HUES48 (cell line): ENCODE data around the gene PPP1R12B.
"Not testable (repeated sequence)": the region's sequence is repeated elsewhere in the genome, so short reads cannot be mapped to it uniquely, and the experiment has no call there.

ENCODE experiments used
- H3K27ac ChIP-seq: one replicate; pipeline ENCODE4 v1.7.0; 2013; ENCODE audit warnings: low read depth, low read length, inconsistent platforms
- H3K27me3 ChIP-seq: 2 replicates; pipeline ENCODE4 v1.6.1; 2013; ENCODE audit warnings: mild to moderate bottlenecking, low read length; ENCODE audit not compliant: control insufficient read depth, insufficient read depth
- H3K36me3 ChIP-seq: 2 replicates; pipeline ENCODE4 v1.6.1; 2013; ENCODE audit warnings: low read length; ENCODE audit not compliant: control insufficient read depth, insufficient read depth
- H3K4me1 ChIP-seq: 2 replicates; pipeline ENCODE4 v1.6.1; 2013; ENCODE audit warnings: mild to moderate bottlenecking, low read length; ENCODE audit not compliant: control insufficient read depth, insufficient read depth
- H3K4me3 ChIP-seq: 2 replicates; pipeline ENCODE4 v1.5.1; 2013; ENCODE audit warnings: mild to moderate bottlenecking, low read depth, low read length
- H3K9ac ChIP-seq: 2 replicates; pipeline ENCODE4 v1.6.1; 2013; ENCODE audit warnings: mild to moderate bottlenecking, low read depth, low read length, moderate library complexity
- H3K9me3 ChIP-seq: 2 replicates; pipeline ENCODE4 v1.6.1; 2013; ENCODE audit warnings: low read length; ENCODE audit not compliant: control insufficient read depth, insufficient read depth

Gene PPP1R12B

GRCh38 chr1:202627841-202628565 is 279.5 kb downstream of the PPP1R12B start:
- no peaks in the 10 kb centered on the region for H3K36me3 ChIP-seq
- no peak overlapping the region for H3K4me3 ChIP-seq
- no peaks in the 10 kb centered on the region for H3K27me3 ChIP-seq
- no peaks in the 10 kb centered on the region; the same call in 1 of the 2 replicates for H3K4me1 ChIP-seq
- no peak overlapping the region for H3K27ac ChIP-seq
- H3K9ac ChIP-seq = no peak overlapping the region
- no peaks in the 10 kb centered on the region for H3K9me3 ChIP-seq

DNA sequence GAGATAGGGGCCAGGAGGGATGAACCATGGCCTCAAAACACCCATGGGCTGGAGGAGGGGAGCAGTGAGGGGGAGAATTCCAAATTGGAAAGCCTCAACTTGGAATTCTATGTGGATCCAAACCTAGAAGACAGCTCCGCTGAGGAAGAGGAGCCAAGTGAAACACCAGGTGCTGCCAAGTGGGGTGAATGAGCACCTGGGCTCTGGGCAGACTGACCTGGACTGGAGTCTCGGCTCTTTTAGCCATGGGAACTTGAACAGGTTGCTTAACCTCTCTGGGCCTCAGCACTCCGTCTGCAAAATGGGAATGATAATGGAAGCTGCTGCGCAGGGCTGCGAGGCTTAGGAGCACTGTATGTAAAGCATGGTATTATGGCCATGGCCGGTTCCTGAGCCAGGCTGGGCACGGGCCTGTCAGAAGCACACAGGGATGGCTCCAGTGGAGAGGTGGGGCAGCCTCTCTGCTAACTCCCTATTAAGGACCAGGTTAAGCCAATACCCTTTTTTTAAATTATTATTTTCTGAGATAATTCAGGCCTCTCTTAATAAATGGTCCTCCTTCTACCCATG is 280.2 kb downstream of the PPP1R12B start:
- H3K27ac ChIP-seq = no peak overlapping the region

DNA sequence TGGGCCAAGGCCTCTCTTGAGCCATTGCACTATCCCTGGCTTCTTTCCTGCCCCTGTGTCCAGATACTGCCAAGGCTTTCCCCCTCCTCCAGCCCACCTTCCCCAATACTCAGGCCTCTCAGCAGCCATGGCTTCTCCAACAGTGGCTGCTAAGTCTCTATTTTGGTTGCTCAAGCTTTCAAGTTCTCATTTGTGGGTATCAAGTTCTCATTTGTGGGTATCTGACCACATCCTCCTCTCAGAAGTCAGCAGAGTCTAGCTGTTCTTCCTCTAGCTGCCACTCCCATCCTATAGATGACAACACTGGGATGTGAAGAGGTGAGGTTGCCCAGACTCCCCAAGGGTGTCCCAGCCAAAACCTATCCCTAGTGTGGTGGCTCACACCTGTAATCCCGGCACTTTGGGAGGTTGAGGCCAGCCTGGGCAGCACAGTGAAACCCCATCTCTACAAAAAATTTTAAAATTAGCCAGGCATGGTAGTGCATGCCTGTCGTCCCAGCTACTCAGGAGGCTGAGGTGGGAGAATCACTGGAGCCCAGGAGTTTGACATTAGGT is 280.8 kb downstream of the PPP1R12B start:
- not testable (repeated sequence) for H3K27me3 ChIP-seq, H3K9me3 ChIP-seq, H3K4me1 ChIP-seq, H3K4me3 ChIP-seq, H3K36me3 ChIP-seq, H3K27ac ChIP-seq, H3K9ac ChIP-seq

More for the DNA sequence above, 280.2 kb downstream of the PPP1R12B start:
- H3K4me1 ChIP-seq = no peaks in the 10 kb centered on the region
- no peaks in the 10 kb centered on the region for H3K9me3 ChIP-seq
- no peak overlapping the region for H3K9ac ChIP-seq
- no peaks in the 10 kb centered on the region for H3K27me3 ChIP-seq
- no peak overlapping the region for H3K4me3 ChIP-seq
- no peaks in the 10 kb centered on the region for H3K36me3 ChIP-seq

DNA sequence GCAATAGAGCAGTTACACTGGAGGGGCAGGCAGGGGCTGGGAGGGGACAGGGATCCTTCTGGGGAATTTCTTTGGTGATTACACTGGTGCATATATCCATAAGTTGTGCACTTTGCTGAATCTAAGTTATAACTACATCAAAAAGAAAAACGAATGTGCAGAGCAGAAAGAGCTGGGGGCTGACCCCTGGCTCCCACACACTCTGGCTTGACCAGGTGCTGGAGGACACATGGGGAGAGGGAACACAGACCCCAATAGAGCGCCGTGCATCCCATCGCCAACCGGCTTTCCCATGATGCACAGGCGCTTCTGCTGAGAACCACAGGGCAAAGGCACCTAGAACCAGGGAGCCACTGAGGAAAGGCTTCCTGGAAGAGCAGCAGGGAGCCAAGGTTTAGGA is 281.6 kb downstream of the PPP1R12B start:
- not testable (repeated sequence) for H3K36me3 ChIP-seq, H3K9ac ChIP-seq, H3K4me3 ChIP-seq, H3K9me3 ChIP-seq, H3K27me3 ChIP-seq, H3K4me1 ChIP-seq, H3K27ac ChIP-seq

- H3K36me3 ChIP-seq = no peaks in the 10 kb centered on the region
- no peak overlapping the region for H3K9ac ChIP-seq
- H3K9me3 ChIP-seq = no peaks in the 10 kb centered on the region
- no peak overlapping the region for H3K4me3 ChIP-seq
- H3K27me3 ChIP-seq = no peaks in the 10 kb centered on the region
- H3K27ac ChIP-seq = no peak overlapping the region
- H3K4me1 ChIP-seq = no peaks in the 10 kb centered on the region
Observed at GRCh38 chr1:202630541-202630940, 282.0 kb downstream of the PPP1R12B start.

GRCh38 chr1:202631076-202631923 is 282.8 kb downstream of the PPP1R12B start:
- no peak overlapping the region for H3K27ac ChIP-seq
- H3K27me3 ChIP-seq = no peaks in the 10 kb centered on the region
- no peaks in the 10 kb centered on the region for H3K36me3 ChIP-seq
- H3K4me1 ChIP-seq = no peaks in the 10 kb centered on the region
- H3K9ac ChIP-seq = no peak overlapping the region
- H3K9me3 ChIP-seq = no peaks in the 10 kb centered on the region
- H3K4me3 ChIP-seq = no peak overlapping the region

DNA sequence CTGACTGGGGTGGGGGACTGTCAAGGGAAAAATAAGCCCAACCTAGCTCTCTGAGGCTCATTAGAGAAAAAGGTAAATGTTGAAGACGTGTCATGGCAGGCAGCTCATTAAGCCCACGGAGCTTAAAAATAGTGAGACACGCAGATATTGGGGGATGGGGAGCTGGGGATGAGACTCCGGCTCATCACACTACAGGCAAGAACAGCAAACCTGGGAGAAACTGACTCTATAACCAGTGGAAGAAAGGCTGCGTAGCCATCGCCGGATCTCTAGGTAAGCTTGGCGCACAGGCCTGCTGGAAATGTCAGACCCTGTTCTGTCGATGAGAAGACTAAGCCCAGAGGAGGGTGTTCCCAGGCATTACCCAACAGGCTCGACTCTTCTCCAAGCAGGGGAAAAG is 283.7 kb downstream of the PPP1R12B start:
- no peak overlapping the region for H3K4me3 ChIP-seq
- no peak overlapping the region for H3K9ac ChIP-seq
- H3K27ac ChIP-seq = no peak overlapping the region
- peaks cover 2% of the 10 kb centered on the region; the same call in 1 of the 2 replicates for H3K4me1 ChIP-seq
- H3K36me3 ChIP-seq = no peaks in the 10 kb centered on the region
- no peaks in the 10 kb centered on the region for H3K27me3 ChIP-seq
- H3K9me3 ChIP-seq = no peaks in the 10 kb centered on the region

DNA sequence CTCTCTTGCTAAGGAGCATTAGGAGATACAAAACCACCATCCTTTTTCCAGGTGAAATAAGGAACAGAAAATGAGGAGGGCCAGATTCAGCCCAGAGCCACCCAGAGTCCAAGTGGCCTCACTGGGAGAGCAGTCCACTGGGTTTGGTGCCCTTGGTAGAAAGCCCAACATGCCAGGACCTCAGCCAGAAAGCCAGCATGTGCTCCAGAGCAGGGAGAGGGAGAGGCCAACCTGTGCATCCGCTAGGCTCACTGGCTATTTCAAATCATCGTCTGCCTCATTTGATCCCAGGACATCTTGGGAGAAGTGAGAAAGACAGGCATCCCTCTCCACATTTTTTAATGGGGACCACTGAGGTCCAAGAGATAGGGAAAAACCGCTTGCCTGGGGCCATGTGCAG is 287.7 kb downstream of the PPP1R12B start:
- not testable (repeated sequence) for H3K4me3 ChIP-seq, H3K36me3 ChIP-seq, H3K27me3 ChIP-seq, H3K27ac ChIP-seq, H3K9ac ChIP-seq, H3K9me3 ChIP-seq
- peaks cover 17% of the 10 kb centered on the region for H3K4me1 ChIP-seq

- H3K4me3 ChIP-seq, H3K9me3 ChIP-seq, H3K9ac ChIP-seq, H3K36me3 ChIP-seq: not testable (repeated sequence)
- peaks cover 25% of the 10 kb centered on the region for H3K4me1 ChIP-seq
- H3K27me3 ChIP-seq = peaks cover 13% of the 10 kb centered on the region
- peak overlapping the region; percentile 47 for H3K27ac ChIP-seq
Observed at GRCh38 chr1:202637321-202638018, 289.0 kb downstream of the PPP1R12B start.

DNA sequence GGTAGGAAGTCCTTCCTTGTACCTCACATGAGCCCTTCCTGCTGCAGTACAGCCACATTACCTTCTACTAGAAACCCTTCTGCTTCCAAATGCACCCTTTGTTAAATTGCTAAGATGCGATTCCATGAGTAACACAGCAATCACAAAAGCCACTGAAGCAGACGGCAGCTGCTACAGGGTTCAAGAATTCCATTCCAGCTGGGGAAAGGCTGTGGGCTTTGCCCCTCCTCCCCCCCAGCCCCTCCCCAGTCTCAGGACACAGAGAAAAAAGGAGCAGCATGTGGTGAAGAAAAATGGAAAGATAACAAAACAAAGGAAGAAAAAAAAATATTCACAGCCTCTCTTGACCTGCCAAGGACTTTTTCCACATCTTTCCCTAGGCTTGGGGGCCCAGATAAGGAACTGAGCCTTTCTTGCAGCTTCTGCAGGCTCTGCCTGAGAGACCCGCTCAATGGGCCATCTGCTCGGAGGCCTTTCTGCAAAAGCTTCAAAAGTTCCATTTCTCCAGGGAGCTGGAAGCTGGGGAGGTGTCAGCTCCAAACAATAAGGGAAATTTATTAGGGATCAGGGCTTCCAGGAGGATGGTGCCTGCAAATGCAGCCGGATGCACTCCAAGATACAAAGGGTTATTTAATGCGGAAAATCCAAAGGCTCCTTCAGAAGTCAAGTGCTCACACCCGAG is 289.7 kb downstream of the PPP1R12B start:
- Histone ChIP-seq H3K4me1 (peaks cover 25% of the 10 kb centered on the region), H3K36me3 (no peaks in the 10 kb centered on the region), H3K4me3 (no peak overlapping the region), H3K27me3 (peaks cover 19% of the 10 kb centered on the region), H3K27ac (peak overlapping the region; percentile 47), H3K9ac (no peak overlapping the region), H3K9me3 (no peaks in the 10 kb centered on the region)
